HL-60/S4 treated with retinoic acid at 250 ng/mL for 4 days and 3 days (cell line): ENCODE results near the gene CNMD.

Experiments used
- in situ Hi-C: fragments of 300-500 bp; cut with MboI; formaldehyde crosslinking; loops from 2 replicates; pipeline ENCODE4 v1.7.0; 2022; ENCODE audit warnings: low sequenced_read_pairs

Gene CNMD

DNA sequence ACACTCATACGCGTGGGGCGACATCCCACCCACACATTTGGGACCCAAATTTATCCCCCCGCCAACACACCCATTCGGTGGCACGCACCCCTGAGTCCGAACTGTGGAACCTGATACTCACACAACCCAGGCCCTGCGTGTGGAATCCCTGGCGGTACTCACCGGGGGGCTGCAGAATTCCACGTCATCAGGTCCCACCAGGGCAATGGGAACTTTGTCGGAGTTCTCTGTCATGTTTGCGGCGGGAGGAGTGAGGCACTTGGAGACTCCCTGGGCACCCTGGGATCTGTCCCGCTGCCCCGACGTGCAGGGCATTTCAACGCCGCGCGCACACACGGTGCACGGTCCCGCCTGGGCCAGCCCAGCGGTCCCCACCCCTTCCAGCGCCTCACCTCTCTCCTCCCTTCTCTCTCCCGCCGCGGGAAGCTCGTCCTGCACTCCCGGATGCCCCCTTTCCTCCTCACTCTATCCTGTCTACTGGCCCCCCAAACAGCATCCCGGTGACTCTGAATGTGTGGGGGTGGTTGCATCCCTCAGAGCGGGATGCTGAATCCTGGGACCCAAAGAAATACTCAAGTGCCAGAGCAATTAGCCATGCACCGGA lies at the start of gene CNMD:
CNMD (minus strand) TSS at position 353 of the 604 bp plus-strand sequence; CDS start at position 234, 119 bp downstream.
- in situ Hi-C loops: no loop called here

- in situ Hi-C loops: no loop called here
These were observed 48.4 kb upstream of the CNMD start for GRCh38 chr13:52788011-52788410.

DNA sequence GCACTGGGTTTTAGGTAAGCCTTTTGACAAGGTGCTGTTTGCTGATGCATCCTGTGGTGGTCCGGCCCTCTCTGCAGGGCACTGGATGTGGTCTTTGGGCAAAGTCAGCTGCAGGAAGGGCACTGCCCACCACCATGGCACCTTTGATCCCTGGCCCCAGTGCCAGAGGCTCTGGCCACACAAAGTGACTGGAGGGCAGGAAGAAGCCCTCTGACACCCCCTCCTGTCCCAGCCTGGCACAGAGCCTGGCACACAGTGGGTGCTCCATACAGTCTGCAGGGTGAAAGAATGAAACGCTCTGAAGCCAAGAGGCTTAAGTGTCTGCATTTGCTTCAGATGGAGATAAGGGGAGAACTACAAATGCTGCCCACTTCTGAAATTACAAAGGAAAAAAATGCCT lies 47.6 kb upstream of the CNMD start:
- in situ Hi-C loops: no loop called here

GRCh38 chr13:52786766-52787165 lies 47.1 kb upstream of the CNMD start:
- in situ Hi-C loops: no loop called here

GRCh38 chr13:52785739-52786138 lies 46.1 kb upstream of the CNMD start:
- in situ Hi-C loops: no loop called here

DNA sequence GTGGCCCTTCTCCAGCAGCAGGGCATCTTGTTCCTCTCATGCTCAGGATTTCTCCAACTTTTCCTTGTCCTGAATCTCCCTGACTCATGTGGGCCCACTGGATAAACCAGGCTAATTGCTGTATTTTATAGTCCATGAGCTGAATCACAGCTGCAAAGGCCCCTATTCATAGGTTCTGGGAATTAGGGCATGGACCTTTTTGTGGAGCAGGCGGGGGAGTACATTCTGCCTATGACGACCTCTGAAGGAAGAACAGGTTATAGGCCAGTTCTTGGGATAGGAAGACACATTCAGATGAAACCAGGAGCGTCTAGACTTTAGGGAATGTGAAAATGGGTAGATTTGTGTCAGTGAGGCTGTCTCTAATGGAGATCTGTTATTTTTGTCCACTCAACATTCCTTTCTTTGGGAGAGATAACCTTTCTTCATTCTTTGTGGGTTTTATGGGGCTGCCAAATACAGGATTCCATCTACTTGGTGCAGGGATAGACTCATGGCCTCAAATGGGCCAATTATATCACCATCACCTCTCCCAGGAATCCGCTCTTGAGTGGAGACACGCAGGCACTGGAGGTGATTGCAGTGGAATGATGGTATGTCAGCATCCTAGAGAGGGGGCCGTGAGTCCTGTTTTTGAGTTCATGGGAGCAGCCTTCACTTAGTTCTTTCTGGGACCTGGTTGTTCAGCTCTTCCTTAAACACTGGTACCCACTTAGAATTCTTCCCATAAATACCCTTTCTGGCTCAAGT lies 45.1 kb upstream of the CNMD start:
- in situ Hi-C loops: no loop called here

DNA sequence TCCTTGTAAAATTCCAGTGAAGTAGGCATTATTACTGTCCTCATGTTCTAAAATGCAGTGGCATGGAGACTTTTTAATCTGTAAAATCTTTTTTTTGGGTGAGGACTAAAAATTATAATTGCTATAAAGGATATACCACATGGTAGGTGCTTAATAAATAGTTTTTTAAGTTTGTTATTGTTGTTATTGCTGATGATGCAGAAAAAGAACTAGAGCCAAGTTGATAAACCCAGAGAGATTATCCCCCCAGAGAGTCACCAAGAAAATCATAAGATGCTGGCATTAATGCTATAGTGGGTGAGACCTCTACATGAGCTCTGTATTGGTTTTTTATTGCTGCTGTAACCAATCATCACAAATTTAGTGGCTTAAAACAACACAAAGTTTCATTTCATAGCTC lies 44.3 kb upstream of the CNMD start:
- in situ Hi-C loops: no loop called here

- in situ Hi-C loops: no loop called here
These were observed 43.1 kb upstream of the CNMD start for GRCh38 chr13:52782471-52783448.

- in situ Hi-C loops: no loop called here
These were observed 41.0 kb upstream of the CNMD start for GRCh38 chr13:52780611-52781010.

- in situ Hi-C loops: no loop called here
These were observed 40.5 kb upstream of the CNMD start for GRCh38 chr13:52780092-52780491.

- in situ Hi-C loops: no loop called here
These were observed 39.5 kb upstream of the CNMD start for GRCh38 chr13:52779103-52779502.

DNA sequence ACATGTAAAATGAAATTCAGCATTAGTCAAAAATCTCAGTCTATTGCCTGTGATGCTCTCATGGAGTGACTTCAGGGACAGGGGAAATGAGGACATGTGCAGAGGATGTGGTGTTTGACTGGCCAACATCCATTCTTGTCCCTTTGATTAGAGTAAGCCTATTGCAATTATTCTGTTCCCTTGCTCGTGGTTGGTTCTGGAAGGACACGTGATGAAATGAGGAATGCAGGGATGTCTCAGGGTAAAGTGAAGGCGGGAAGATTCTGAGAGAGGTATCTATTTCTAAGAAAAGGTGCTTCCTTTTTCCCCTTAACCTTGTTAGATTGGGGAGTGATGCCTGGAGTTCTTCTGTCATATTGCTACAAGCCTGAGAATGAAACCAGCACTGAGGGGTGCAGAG lies 37.1 kb upstream of the CNMD start:
- in situ Hi-C loops: no loop called here

DNA sequence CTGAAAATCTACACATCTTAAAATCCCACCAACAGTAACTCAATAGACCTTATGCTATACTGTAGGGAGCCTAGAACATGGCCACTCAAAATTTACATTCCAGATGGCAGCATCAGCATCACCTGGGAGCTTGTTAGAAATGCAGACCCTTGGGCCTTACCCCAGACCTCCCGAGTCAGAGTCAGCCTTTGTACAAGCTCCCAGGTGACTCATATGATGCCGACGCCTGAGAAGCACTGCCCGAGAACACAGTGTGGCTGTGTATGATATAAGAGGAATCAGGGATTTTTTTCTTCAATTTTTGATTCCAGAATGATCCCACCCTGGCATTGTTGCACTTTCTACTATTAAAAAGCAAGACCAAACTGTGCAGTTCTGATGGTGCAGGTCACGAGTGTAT lies 35.9 kb upstream of the CNMD start:
- in situ Hi-C loops: no loop called here

GRCh38 chr13:52767949-52768516 lies 28.4 kb upstream of the CNMD start:
- in situ Hi-C loops: no loop called here

- in situ Hi-C loops: no loop called here
These were observed 26.2 kb upstream of the CNMD start for GRCh38 chr13:52765611-52766390.

DNA sequence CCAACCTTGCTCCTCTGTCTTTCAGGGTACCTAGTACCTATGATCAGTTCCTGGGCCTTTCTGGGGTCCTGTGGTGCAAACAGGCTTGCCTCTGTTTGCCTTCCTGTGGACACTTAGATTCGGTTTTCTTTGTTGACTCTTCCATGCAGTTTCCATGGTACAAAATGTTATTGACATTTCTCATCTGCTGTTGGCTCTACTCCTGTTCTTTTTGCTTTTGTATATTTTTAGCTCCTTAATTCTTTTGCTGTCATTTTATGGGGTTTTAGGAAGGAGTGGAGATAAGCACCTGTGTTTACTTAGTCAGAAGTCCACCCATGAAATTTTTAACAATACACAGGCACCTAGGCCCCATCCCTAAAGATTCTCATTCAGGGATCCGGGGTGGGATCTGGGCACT lies 20.5 kb upstream of the CNMD start:
- in situ Hi-C loops: no loop called here

GRCh38 chr13:52758114-52758513 lies 18.5 kb upstream of the CNMD start:
- in situ Hi-C loops: no loop called here

- in situ Hi-C loops: no loop called here
These were observed 11.6 kb upstream of the CNMD start for GRCh38 chr13:52751196-52751595.

GRCh38 chr13:52750713-52751112 lies 11.1 kb upstream of the CNMD start:
- in situ Hi-C loops: no loop called here

- in situ Hi-C loops: no loop called here
These were observed 9.8 kb upstream of the CNMD start for GRCh38 chr13:52749419-52749818.
